Kidney epithelial cell (primary cell): ENCODE results near the gene CNTNAP2. TPM values are rescaled to one million over a fixed set of nuclear protein-coding genes. Genes with fewer than 3 reads are reported as not detected.

Source experiments
- DNase-seq: peaks from one replicate; pipeline ENCODE4 v3.0.0-alpha.2; 2010; ENCODE audit warnings: low read depth
- H3K27me3 ChIP-seq: 2 replicates; pipeline ENCODE4 v1.6.0; 2011; ENCODE audit warnings: low read length; ENCODE audit not compliant: control insufficient read depth, insufficient read depth
- H3K36me3 ChIP-seq: 2 replicates; pipeline ENCODE4 v1.5.1; 2011; ENCODE audit warnings: low read length; ENCODE audit not compliant: control insufficient read depth, insufficient read depth
- H3K4me3 ChIP-seq: 2 replicates; pipeline ENCODE4 v1.5.1; 2011; ENCODE audit warnings: low read depth, mild to moderate bottlenecking, control low read depth, low read length
- total RNA-seq: library from RNA; depleted of rRNA; stranded (reverse); fragments of >200 nt; gene quantifications from 2 replicates; pipeline ENCODE4 v1.2.3, GENCODE V29; 2015
- TF ChIP-seq, protein P1 (sequence below): IDR thresholded peaks from 2 replicates; pipeline ENCODE4 v1.5.1; 2011; ENCODE audit warnings: mild to moderate bottlenecking, moderate library complexity, low read length, control low read depth, inconsistent platforms; ENCODE audit not compliant: insufficient read depth, poor library complexity, severe bottlenecking

CNTNAP2 gene
- total RNA-seq, 1 donor from 2014 or later, result 14.0 TPM

GRCh38 chr7:147415991-147416390, 1299.4 kb downstream of the CNTNAP2 start:
- H3K4me3 ChIP-seq, result no peak overlapping the region
- DNase-seq, result no peak
- no peaks in the 10 kb centered on the region for H3K27me3 ChIP-seq
- TF ChIP-seq, protein P1, sequence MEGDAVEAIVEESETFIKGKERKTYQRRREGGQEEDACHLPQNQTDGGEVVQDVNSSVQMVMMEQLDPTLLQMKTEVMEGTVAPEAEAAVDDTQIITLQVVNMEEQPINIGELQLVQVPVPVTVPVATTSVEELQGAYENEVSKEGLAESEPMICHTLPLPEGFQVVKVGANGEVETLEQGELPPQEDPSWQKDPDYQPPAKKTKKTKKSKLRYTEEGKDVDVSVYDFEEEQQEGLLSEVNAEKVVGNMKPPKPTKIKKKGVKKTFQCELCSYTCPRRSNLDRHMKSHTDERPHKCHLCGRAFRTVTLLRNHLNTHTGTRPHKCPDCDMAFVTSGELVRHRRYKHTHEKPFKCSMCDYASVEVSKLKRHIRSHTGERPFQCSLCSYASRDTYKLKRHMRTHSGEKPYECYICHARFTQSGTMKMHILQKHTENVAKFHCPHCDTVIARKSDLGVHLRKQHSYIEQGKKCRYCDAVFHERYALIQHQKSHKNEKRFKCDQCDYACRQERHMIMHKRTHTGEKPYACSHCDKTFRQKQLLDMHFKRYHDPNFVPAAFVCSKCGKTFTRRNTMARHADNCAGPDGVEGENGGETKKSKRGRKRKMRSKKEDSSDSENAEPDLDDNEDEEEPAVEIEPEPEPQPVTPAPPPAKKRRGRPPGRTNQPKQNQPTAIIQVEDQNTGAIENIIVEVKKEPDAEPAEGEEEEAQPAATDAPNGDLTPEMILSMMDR, result no peak
- H3K36me3 ChIP-seq, result no peaks in the 10 kb centered on the region

DNA sequence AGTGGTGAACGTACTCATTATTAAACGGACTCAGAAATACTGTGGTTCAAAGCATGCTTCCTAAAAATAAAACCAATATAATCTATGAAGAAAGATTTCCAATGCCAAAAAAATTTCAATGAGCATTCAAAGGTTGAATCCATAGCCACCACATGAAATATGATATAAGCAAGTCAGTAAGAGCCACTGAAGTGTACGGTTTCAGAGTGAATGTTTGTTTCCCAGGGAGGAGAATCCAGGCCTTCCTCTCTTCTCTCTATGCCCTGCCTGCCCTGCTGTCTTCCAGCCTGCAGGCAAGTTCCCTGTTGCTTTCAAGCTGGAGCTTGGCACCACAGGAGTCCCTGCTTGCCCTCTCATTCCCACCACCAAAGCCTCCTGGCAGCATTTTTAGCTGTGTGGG, 1302.4 kb downstream of the CNTNAP2 start:
- no peak for DNase-seq
- H3K4me3 ChIP-seq, result no peak overlapping the region
- H3K36me3 ChIP-seq, result no peaks in the 10 kb centered on the region
- TF ChIP-seq, protein P1, result no peak
- no peaks in the 10 kb centered on the region for H3K27me3 ChIP-seq

- TF ChIP-seq, protein P1, result no peak
- Histone ChIP-seq H3K36me3 (no peaks in the 10 kb centered on the region), H3K4me3 (no peak overlapping the region), H3K27me3 (no peaks in the 10 kb centered on the region)
- DNase-seq, result no peak
These were observed 1307.3 kb downstream of the CNTNAP2 start for GRCh38 chr7:147423875-147424274.

- TF ChIP-seq, protein P1, result no peak
- Histone ChIP-seq H3K4me3 (no peak overlapping the region), H3K36me3 (no peaks in the 10 kb centered on the region), H3K27me3 (no peaks in the 10 kb centered on the region)
- no peak for DNase-seq
These were observed 1311.5 kb downstream of the CNTNAP2 start for GRCh38 chr7:147428075-147428474.

DNA sequence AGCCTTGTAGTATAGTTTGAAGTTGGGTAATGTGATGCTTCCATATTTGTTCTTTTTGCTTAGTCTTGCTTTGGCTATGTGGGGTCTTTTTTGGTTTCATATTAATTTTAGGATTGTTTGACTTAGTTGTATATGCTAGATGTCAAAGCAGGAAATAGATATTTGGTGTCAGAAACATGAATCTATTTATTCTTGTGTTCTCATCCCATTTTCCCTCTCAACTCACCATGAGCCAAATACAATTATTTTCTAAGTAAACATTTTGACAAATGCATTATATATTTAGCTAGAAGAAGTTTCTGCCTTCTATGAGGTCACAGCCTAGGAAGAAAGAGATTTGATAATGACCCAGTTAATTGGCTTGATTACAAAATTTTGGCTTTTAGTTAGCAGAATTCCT, 1313.4 kb downstream of the CNTNAP2 start:
- TF ChIP-seq, protein P1, result no peak
- Histone ChIP-seq H3K36me3 (no peaks in the 10 kb centered on the region), H3K4me3 (no peak overlapping the region), H3K27me3 (no peaks in the 10 kb centered on the region)
- DNase-seq, result no peak

DNA sequence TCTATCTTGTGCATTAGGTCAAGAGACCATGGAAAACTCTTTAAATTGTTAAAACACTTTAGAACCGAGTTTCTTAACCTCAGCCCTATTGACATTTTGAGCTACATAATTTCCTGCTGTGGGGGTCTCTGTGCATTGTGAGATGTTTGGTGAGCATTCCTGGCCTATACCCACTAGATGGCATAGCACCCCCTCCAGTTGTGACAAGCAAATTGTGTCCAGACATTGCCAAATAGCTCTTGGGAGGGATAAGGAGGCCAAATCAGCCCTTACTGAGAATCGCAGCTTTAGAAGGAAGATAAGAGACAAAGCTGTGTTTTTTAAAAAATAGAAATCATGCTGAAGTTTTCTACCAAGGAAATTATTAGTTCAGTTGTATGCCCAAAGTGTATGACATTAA, 1315.5 kb downstream of the CNTNAP2 start:
- DNase-seq, result no peak

More for the DNA sequence above, 1315.5 kb downstream of the CNTNAP2 start:
- Histone ChIP-seq H3K36me3 (no peaks in the 10 kb centered on the region), H3K4me3 (no peak overlapping the region), H3K27me3 (no peaks in the 10 kb centered on the region)
- TF ChIP-seq, protein P1, result peak; percentile 27
